IPS-NIHi11 (cell line): ENCODE measurements around the gene LTBP3.
A peak's percentile ranks its signal among the peaks of the same experiment; 100 is the strongest.
"Not testable (repeated sequence)": the region's sequence is repeated elsewhere in the genome, so short reads cannot be mapped to it uniquely, and the experiment has no call there.

Experiments
- DNase-seq: peaks from one replicate; pipeline ENCODE4 v3.0.0; 2012; ENCODE audit warnings: mixed read lengths, low spot score

LTBP3 gene

GRCh38 chr11:65571940-65572339 lies 13.8 kb upstream of the LTBP3 start:
- DNase-seq, result no peak

DNA sequence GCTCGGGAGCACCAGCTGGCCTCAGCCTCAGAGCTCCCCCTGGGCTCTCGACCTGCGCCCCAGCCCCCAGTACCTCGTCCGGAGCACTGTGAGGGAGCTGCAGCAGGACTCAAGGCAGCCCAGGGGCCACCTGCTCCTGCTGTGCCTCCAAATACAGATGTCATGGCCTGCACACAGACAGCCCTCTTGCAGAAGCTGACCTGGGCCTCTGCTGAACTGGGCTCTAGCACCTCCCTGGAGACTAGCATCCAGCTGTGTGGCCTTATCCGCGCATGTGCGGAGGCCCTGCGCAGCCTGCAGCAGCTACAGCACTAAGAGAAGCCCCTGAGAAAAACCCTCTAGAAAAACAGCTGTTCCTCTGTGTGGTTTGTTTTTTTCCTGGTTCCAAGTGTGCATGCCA lies 13.3 kb upstream of the LTBP3 start:
- no peak for DNase-seq

DNA sequence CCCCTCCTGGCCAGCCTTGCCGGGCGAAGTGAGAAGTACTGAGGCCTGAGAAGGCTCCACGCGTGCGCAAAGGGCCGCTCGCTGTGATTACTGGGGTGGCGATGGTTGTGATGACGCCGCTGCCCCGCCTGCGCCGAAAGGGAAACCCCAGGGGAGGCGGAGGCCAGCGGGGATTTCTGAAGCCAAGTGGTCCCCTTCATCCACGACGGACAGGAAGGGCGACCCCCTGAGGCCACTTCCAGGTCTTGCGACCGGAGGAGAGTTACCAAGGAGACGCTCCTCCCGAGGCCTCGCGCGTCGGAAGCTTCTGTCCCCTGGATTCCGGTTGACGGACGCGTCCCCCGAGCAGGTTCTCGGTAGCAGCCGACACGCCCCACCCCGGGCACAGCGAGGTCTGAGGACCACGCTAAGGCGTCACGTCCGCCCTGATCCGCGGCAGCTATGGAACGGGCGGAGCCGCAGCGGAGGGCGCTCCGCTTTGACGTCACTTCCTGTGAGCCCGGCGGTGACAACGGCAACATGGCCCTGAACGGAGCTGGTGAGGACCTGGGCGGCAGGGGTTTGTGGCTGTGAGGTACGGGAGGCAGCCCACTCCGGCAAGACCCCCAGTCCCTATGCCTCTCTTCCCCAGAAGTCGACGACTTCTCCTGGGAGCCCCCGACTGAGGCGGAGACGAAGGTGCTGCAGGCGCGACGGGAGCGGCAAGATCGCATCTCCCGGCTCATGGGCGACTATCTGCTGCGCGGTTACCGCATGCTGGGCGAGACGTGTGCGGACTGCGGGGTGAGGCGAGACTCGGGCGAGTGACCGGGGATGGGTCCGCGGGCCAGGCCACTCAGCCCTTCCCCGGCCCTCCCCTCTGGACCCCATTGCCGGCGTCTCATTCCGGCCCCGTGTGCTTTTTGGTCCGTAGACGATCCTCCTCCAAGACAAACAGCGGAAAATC lies 12.1 kb upstream of the LTBP3 start, which contains the start of gene ZNRD2:
TSS of gene ZNRD2 (plus strand) at position 505 of the 946 bp plus-strand sequence. CDS start at position 520, 15 bp downstream.
- DNase-seq, result peak; percentile 92

GRCh38 chr11:65569164-65569972 lies 11.2 kb upstream of the LTBP3 start:
- DNase-seq, result no peak

DNA sequence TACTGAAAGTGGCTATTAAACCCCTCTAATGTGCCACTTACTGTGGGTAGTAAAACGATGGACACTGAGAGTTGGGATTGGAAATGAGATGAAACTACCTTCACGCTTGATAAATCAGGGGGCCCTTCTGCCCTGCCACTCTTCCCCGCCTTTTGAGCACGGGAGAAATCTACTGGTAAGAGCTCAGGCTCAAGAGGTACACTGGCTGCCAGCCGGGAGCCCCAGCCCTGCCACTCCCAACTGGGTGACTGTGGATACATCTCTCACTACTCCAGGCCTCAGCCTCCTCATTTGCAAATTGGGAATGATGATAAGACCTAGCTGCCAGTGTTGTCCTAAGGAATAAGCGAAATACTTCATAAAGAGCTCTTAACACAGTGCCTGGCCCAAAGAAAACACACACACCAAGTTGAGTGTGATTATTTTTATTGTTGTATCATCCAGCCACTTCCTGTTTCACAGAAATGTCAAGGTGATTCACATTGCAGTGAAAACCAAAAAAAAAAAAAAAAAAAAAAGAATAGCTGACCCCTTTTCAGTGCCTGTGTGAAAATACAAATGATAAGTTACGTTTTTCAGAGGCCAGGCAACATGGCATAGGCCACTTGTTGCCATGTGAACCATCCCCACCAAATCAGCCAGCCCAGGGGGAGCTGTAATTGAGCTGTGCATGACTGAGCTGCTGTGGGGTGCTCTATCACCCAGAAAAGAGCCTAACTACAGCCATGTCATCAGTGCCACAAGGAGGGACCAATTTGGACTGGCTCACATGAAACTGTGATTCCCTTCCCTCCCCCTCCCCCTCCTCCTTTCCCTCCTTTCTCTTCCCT lies 7.7 kb upstream of the LTBP3 start:
- no peak for DNase-seq

DNA sequence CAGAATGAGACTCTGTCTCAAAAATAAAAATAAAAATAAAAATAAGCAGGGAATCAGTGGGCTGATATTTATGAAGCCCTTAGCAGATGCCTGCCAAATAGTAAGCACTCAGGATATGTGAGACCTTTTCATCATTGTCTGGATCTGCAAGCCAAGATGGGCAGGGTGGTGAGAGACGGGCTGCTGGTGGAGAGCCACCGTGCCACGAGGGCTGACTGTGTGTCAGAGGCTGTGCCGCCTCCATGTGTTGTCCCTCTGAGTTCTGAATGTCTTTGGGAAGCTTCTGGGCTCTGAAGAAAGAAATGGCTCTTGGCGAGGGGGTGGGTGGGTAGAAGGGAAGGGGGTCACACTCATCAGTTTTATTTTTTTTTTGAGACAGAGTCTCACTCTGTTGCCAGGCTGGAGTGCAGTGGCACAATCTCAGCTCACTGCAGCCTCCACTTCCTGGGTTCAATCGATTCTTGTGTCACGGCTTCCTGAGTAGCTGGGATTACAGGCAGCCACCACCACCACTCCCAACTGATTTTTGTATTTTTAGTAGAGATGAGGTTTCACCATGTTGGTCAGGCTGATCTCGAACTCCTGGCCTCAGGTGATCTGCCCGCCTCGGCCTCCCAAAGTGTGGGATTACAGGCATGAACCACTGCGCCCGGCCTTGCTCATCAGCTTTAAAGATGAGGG lies 6.9 kb upstream of the LTBP3 start:
- not testable (repeated sequence) for DNase-seq

DNA sequence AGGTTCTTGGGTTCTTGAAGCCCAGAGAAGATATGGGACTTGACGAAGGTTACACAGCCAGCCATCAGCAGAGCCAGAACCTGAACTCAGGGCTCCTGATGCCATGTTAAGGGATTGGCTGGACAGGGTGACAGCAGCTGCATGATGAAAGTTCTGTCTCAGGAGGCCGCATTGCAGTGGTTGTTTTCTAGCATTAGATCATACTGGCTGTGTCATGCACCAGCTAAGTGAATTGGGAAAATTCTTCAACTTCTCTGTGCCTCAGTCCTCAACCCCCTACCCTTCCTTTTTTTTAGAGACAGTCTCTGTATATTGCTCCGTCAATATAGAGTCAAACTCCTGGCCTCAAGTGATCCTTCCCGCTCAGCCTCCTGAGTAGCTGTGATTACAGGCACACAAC lies 5.4 kb upstream of the LTBP3 start:
- DNase-seq, result no peak

DNA sequence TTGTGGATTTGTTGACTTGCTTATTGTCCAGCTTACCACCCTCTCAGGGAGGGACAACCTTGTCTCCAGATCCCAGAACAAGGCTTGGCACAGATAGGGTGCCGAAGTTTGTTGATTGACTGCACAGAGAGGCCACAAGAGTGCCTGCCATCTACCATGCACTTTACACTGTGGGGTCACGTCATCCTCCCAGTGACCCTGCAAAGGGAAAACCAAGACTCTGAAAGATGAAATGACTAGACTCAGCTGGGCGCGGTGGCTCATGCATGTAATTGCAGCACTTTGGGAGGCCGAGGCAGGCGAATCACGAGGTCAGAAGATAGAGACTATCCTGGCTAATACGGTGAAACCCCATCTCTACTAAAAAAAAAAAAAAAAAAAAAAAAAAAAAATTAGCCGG lies 4.6 kb upstream of the LTBP3 start:
- no peak for DNase-seq

- no peak for DNase-seq
These were observed 3.9 kb upstream of the LTBP3 start for GRCh38 chr11:65562020-65562419.

DNA sequence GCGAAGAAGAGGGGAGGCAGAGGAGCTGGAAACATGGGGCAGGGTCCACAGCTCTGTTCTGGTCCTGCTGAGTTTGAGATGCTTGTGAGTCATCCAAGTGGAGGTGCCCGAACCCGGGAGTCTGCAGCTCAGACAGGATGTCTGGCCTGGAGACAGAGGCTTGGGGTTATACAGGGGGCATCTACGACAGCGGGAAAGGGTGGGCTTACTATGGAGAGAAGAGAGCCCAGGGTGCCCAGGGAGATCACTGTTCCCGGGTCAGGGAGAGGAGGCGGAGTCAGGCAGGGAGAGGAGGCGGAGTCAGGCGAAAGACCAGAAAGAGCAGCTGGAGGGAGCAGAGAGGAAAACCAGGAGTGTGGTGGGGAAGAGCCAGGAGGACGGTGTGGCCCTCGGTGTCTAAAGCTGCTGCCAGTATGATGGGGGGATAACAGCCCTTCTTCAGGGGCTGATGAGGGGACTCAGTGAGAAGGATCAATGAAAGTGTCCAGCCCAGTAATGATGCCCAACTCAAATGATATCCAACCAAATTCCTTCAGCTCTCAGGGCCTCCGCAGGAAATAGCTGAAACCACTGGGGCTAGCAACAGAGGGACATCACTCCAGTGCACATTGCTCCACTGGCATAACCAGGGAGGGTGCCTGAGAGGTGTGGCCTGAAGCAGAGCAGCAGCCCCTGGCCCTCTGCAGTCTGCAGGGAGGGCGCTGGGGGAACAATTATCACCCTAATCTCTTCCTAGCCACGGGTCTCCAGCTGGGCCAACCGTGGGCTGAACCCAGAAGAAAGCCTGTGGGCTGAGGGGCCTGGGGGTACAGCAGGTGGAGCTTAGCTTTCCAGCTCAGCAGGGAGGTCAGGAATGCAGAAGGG lies 2.6 kb upstream of the LTBP3 start:
- no peak for DNase-seq

GRCh38 chr11:65559951-65560537 lies 1.9 kb upstream of the LTBP3 start:
- no peak for DNase-seq

- no peak for DNase-seq
These were observed 1.4 kb upstream of the LTBP3 start for GRCh38 chr11:65559535-65559934.

GRCh38 chr11:65558930-65559509 lies 861 bp upstream of the LTBP3 start:
- DNase-seq, result no peak

- DNase-seq, result peak; percentile 36
These were observed 718 bp downstream of the LTBP3 start for GRCh38 chr11:65557280-65558001.

- DNase-seq, result peak; percentile 10
These were observed 1.5 kb downstream of the LTBP3 start for GRCh38 chr11:65556470-65557279.

DNA sequence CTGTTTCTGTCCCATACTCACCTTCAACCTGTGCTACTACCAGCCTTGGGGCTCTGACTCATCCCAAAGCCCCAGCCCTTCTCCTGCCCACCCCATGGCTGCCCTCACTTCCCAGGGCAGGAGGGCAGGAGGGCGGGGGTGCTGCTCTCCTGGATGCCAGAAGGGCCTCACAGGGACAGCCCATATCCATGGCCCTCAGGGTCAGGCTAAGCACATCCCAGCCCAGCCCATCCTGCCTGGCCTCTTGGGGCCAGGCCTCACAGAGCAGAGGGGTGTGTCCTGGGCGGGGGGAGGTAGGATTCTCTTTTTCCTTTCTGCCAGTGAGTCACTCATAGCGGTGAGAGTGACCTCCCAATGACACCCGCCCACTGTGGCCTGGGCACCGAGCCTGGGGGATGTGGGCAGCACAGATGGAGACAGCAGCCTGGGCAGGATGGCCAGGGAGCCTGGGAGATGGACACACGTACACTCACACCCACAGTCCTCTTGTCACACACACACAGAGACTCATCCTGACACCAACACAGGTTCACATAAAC lies 2.4 kb downstream of the LTBP3 start:
- DNase-seq, result no peak

DNA sequence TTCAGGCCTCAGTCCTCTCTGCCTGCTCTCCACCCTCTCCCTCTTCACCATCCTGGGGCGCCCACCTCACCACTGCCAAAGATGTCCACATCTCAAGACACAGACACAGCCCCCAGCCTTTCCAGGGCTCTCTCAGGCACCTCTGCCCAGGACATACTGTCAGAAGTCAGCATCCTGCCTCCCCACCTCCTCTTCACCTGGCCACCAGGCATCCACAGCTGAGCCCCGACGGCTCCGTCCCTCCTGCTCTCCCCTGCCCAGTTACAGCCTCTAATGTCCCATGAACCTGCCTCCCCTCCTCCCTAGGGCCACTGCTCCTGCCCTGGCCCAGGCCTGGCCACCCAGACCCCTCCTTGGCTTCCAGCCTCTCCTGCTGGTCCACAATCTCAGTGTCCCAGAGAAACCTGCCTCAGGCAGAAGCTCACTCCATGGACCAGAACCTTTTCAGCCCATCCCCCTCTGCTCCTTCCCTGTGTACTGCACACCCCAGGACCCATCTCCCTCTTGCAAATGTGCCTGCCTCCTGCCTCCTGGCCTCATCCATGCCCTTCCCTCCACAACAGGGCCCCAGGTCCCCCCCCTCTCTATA lies 3.2 kb downstream of the LTBP3 start:
- no peak for DNase-seq
